ENCODE measurements around the gene PIGV.
"Not testable (repeated sequence)": the region's sequence is repeated elsewhere in the genome, so short reads cannot be mapped to it uniquely, and the experiment has no call there.

PIGV gene

GRCh38 chr1:26833432-26834405, 46.0 kb downstream of the PIGV start:
- DNase-seq (ENCODE audit: low read depth) = no peak

DNA sequence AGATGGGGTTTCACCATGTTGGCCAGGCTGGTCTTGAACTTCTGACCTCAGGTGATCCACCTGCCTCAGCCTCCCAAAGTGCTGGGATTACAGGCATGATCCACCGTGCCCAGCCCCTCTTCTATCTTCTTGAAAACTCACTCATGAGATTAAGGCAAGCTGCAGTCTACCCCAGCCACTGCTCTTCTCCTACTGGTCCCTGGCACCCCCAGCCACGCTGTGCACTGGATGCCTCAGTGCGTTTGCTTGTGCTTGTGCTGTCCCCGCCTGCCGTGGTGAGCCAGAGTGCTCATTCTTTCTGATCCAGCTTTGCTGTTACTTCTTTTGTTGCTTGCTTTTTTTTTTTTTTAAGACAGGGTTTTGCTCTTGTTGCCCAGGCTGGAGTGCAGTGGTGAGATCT, 49.9 kb downstream of the PIGV start:
- not testable (repeated sequence) for DNase-seq (ENCODE audit: low read depth)

GRCh38 chr1:26838474-26839338, 51.0 kb downstream of the PIGV start:
- DNase-seq (ENCODE audit: low read depth) = no peak

DNA sequence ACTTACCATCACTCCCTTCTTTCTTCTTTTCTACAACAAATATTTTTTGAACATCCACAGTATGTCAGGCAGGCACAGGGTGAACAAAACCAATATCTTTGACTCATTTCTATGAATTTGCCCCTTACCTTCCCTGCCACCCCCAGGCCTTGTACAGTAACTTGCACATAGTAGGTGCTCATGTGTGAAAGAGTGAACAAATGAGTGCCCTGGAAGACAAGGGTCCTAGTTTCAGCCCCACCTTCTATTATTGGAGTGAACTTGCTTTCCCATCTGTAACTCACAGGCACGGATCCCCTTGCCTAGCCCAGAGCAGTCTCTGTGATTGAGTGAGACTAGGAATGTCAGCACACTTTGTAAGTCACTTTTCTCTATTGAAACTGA, 51.6 kb downstream of the PIGV start:
- no peak for DNase-seq (ENCODE audit: low read depth)

- no peak for DNase-seq (ENCODE audit: low read depth)
Measured at GRCh38 chr1:26839779-26840178, 52.0 kb downstream of the PIGV start.

- DNase-seq (ENCODE audit: low read depth) = no peak
Measured at GRCh38 chr1:26844424-26845196, 56.9 kb downstream of the PIGV start.

GRCh38 chr1:26847826-26848225, 60.1 kb downstream of the PIGV start:
- DNase-seq (ENCODE audit: low read depth) = not testable (repeated sequence)
